ENCODE results near the gene TRPC4AP.

Gene TRPC4AP

GRCh38 chr20:35008411-35009342, 83.9 kb downstream of the TRPC4AP start:
- Histone ChIP-seq H3K4me1 (ENCODE audit: control insufficient read depth in 1 of 2, insufficient read depth in 2 of 2, low read length in 2 of 2) (no peaks in the 10 kb centered on the region), H3K27ac (ENCODE audit: low read depth, low read length) (no peak overlapping the region), H3K9ac (ENCODE audit: low read depth in 1 of 2, low read length in 2 of 2) (no peak overlapping the region), H3K4me3 (ENCODE audit: low read depth in 1 of 2, low read length in 2 of 2) (no peak overlapping the region), H3K9me3 (ENCODE audit: control insufficient read depth in 1 of 2, low read length in 2 of 2) (no peaks in the 10 kb centered on the region), H3K27me3 (ENCODE audit: control insufficient read depth in 1 of 2, insufficient read depth in 2 of 2, low read length in 2 of 2) (no peaks in the 10 kb centered on the region), H3K36me3 (ENCODE audit: control insufficient read depth in 1 of 2, insufficient read depth in 2 of 2, low read length in 2 of 2) (peaks cover 76 to 95% of the 10 kb centered on the region in 2 donors)

GRCh38 chr20:35007891-35008290, 84.7 kb downstream of the TRPC4AP start:
- H3K9me3 ChIP-seq (ENCODE audit: control insufficient read depth in 1 of 2, low read length in 2 of 2), result no peaks in the 10 kb centered on the region
- no peak overlapping the region for H3K4me3 ChIP-seq (ENCODE audit: low read depth in 1 of 2, low read length in 2 of 2)
- H3K27ac ChIP-seq (ENCODE audit: low read depth, low read length), result no peak overlapping the region
- H3K36me3 ChIP-seq (ENCODE audit: control insufficient read depth in 1 of 2, insufficient read depth in 2 of 2, low read length in 2 of 2), result peaks cover 78 to 97% of the 10 kb centered on the region in 2 donors
- no peaks in the 10 kb centered on the region for H3K27me3 ChIP-seq (ENCODE audit: control insufficient read depth in 1 of 2, insufficient read depth in 2 of 2, low read length in 2 of 2)
- H3K9ac ChIP-seq (ENCODE audit: low read depth in 1 of 2, low read length in 2 of 2), result no peak overlapping the region
- no peaks in the 10 kb centered on the region for H3K4me1 ChIP-seq (ENCODE audit: control insufficient read depth in 1 of 2, insufficient read depth in 2 of 2, low read length in 2 of 2)

GRCh38 chr20:35007413-35007812, 85.2 kb downstream of the TRPC4AP start:
- Histone ChIP-seq H3K9ac (ENCODE audit: low read depth in 1 of 2, low read length in 2 of 2) (no peak overlapping the region), H3K27me3 (ENCODE audit: control insufficient read depth in 1 of 2, insufficient read depth in 2 of 2, low read length in 2 of 2) (no peaks in the 10 kb centered on the region), H3K36me3 (ENCODE audit: control insufficient read depth in 1 of 2, insufficient read depth in 2 of 2, low read length in 2 of 2) (peaks cover 78 to 97% of the 10 kb centered on the region in 2 donors), H3K4me3 (ENCODE audit: low read depth in 1 of 2, low read length in 2 of 2) (no peak overlapping the region), H3K27ac (ENCODE audit: low read depth, low read length) (no peak overlapping the region), H3K9me3 (ENCODE audit: control insufficient read depth in 1 of 2, low read length in 2 of 2) (no peaks in the 10 kb centered on the region), H3K4me1 (ENCODE audit: control insufficient read depth in 1 of 2, insufficient read depth in 2 of 2, low read length in 2 of 2) (no peaks in the 10 kb centered on the region)

GRCh38 chr20:35006531-35006971, 86.1 kb downstream of the TRPC4AP start:
- H3K4me3 ChIP-seq (ENCODE audit: low read depth in 1 of 2, low read length in 2 of 2), result no peak overlapping the region
- H3K36me3 ChIP-seq (ENCODE audit: control insufficient read depth in 1 of 2, insufficient read depth in 2 of 2, low read length in 2 of 2), result peaks cover 78 to 97% of the 10 kb centered on the region in 2 donors
- no peak overlapping the region for H3K27ac ChIP-seq (ENCODE audit: low read depth, low read length)
- no peaks in the 10 kb centered on the region for H3K4me1 ChIP-seq (ENCODE audit: control insufficient read depth in 1 of 2, insufficient read depth in 2 of 2, low read length in 2 of 2)
- H3K27me3 ChIP-seq (ENCODE audit: control insufficient read depth in 1 of 2, insufficient read depth in 2 of 2, low read length in 2 of 2), result no peaks in the 10 kb centered on the region
- H3K9ac ChIP-seq (ENCODE audit: low read depth in 1 of 2, low read length in 2 of 2), result no peak overlapping the region
- no peaks in the 10 kb centered on the region for H3K9me3 ChIP-seq (ENCODE audit: control insufficient read depth in 1 of 2, low read length in 2 of 2)

GRCh38 chr20:35006009-35006408, 86.6 kb downstream of the TRPC4AP start:
- Histone ChIP-seq H3K36me3 (ENCODE audit: control insufficient read depth in 1 of 2, insufficient read depth in 2 of 2, low read length in 2 of 2) (peaks cover 80 to 97% of the 10 kb centered on the region in 2 donors), H3K27me3 (ENCODE audit: control insufficient read depth in 1 of 2, insufficient read depth in 2 of 2, low read length in 2 of 2) (no peaks in the 10 kb centered on the region), H3K4me1 (ENCODE audit: control insufficient read depth in 1 of 2, insufficient read depth in 2 of 2, low read length in 2 of 2) (no peaks in the 10 kb centered on the region), H3K4me3 (ENCODE audit: low read depth in 1 of 2, low read length in 2 of 2) (no peak overlapping the region), H3K9ac (ENCODE audit: low read depth in 1 of 2, low read length in 2 of 2) (no peak overlapping the region), H3K9me3 (ENCODE audit: control insufficient read depth in 1 of 2, low read length in 2 of 2) (no peaks in the 10 kb centered on the region), H3K27ac (ENCODE audit: low read depth, low read length) (no peak overlapping the region)

GRCh38 chr20:35005463-35005961, 87.1 kb downstream of the TRPC4AP start:
- Histone ChIP-seq H3K27ac (ENCODE audit: low read depth, low read length) (no peak overlapping the region), H3K4me1 (ENCODE audit: control insufficient read depth in 1 of 2, insufficient read depth in 2 of 2, low read length in 2 of 2) (no peaks in the 10 kb centered on the region), H3K36me3 (ENCODE audit: control insufficient read depth in 1 of 2, insufficient read depth in 2 of 2, low read length in 2 of 2) (peaks cover 83 to 99% of the 10 kb centered on the region in 2 donors), H3K9ac (ENCODE audit: low read depth in 1 of 2, low read length in 2 of 2) (no peak overlapping the region), H3K27me3 (ENCODE audit: control insufficient read depth in 1 of 2, insufficient read depth in 2 of 2, low read length in 2 of 2) (no peaks in the 10 kb centered on the region), H3K4me3 (ENCODE audit: low read depth in 1 of 2, low read length in 2 of 2) (no peak overlapping the region), H3K9me3 (ENCODE audit: control insufficient read depth in 1 of 2, low read length in 2 of 2) (no peaks in the 10 kb centered on the region)

GRCh38 chr20:35004749-35005462, 87.7 kb downstream of the TRPC4AP start:
- no peaks in the 10 kb centered on the region for H3K27me3 ChIP-seq (ENCODE audit: control insufficient read depth in 1 of 2, insufficient read depth in 2 of 2, low read length in 2 of 2)
- no peaks in the 10 kb centered on the region for H3K4me1 ChIP-seq (ENCODE audit: control insufficient read depth in 1 of 2, insufficient read depth in 2 of 2, low read length in 2 of 2)
- no peak overlapping the region for H3K4me3 ChIP-seq (ENCODE audit: low read depth in 1 of 2, low read length in 2 of 2)
- no peak overlapping the region for H3K9ac ChIP-seq (ENCODE audit: low read depth in 1 of 2, low read length in 2 of 2)
- no peaks in the 10 kb centered on the region for H3K9me3 ChIP-seq (ENCODE audit: control insufficient read depth in 1 of 2, low read length in 2 of 2)
- peaks cover 80 to 99% of the 10 kb centered on the region in 2 donors for H3K36me3 ChIP-seq (ENCODE audit: control insufficient read depth in 1 of 2, insufficient read depth in 2 of 2, low read length in 2 of 2)
- no peak overlapping the region for H3K27ac ChIP-seq (ENCODE audit: low read depth, low read length)

GRCh38 chr20:35004051-35004725, 88.4 kb downstream of the TRPC4AP start:
- no peak overlapping the region for H3K4me3 ChIP-seq (ENCODE audit: low read depth in 1 of 2, low read length in 2 of 2)
- no peak overlapping the region for H3K27ac ChIP-seq (ENCODE audit: low read depth, low read length)
- H3K9ac ChIP-seq (ENCODE audit: low read depth in 1 of 2, low read length in 2 of 2), result no peak overlapping the region
- no peaks in the 10 kb centered on the region for H3K4me1 ChIP-seq (ENCODE audit: control insufficient read depth in 1 of 2, insufficient read depth in 2 of 2, low read length in 2 of 2)
- peaks cover 75 to 100% of the 10 kb centered on the region in 2 donors for H3K36me3 ChIP-seq (ENCODE audit: control insufficient read depth in 1 of 2, insufficient read depth in 2 of 2, low read length in 2 of 2)
- H3K9me3 ChIP-seq (ENCODE audit: control insufficient read depth in 1 of 2, low read length in 2 of 2), result no peaks in the 10 kb centered on the region
- H3K27me3 ChIP-seq (ENCODE audit: control insufficient read depth in 1 of 2, insufficient read depth in 2 of 2, low read length in 2 of 2), result no peaks in the 10 kb centered on the region

GRCh38 chr20:35003211-35004031, 89.2 kb downstream of the TRPC4AP start:
- Histone ChIP-seq H3K27ac (ENCODE audit: low read depth, low read length) (no peak overlapping the region), H3K4me3 (ENCODE audit: low read depth in 1 of 2, low read length in 2 of 2) (no peak overlapping the region), H3K36me3 (ENCODE audit: control insufficient read depth in 1 of 2, insufficient read depth in 2 of 2, low read length in 2 of 2) (peaks cover 68 to 100% of the 10 kb centered on the region in 2 donors), H3K9me3 (ENCODE audit: control insufficient read depth in 1 of 2, low read length in 2 of 2) (no peaks in the 10 kb centered on the region), H3K4me1 (ENCODE audit: control insufficient read depth in 1 of 2, insufficient read depth in 2 of 2, low read length in 2 of 2) (no peaks in the 10 kb centered on the region), H3K9ac (ENCODE audit: low read depth in 1 of 2, low read length in 2 of 2) (no peak overlapping the region), H3K27me3 (ENCODE audit: control insufficient read depth in 1 of 2, insufficient read depth in 2 of 2, low read length in 2 of 2) (no peaks in the 10 kb centered on the region)
